OCI-LY1 (cell line): Measurements from ENCODE around the gene STON2.

ENCODE experiments used
- CTCF ChIP-seq: fragments of 200-600 bp; sonication (generic), shearing (Covaris generic); IDR thresholded peaks from 2 replicates; pipeline ENCODE4 v1.5.1; 2017; ENCODE audit warnings: mild to moderate bottlenecking, antibody characterized with exemption, low read length, moderate library complexity, mixed read lengths
- EZH2 ChIP-seq: fragments of 200-600 bp; sonication (generic), shearing (Covaris generic); IDR thresholded peaks from 2 replicates; pipeline ENCODE4 v1.8.0; 2017; ENCODE audit warnings: borderline replicate concordance, mixed run types, mild to moderate bottlenecking, antibody characterized with exemption, low read length, moderate library complexity, mixed read lengths

- TF ChIP-seq CTCF: no peak
- TF ChIP-seq EZH2: no peak
These were observed 127.8 kb downstream of the STON2 start for GRCh38 chr14:81272317-81272716.
